HG02870 (cell line): ENCODE results near the gene IFNA1.
A peak's percentile ranks its signal among the peaks of the same experiment; 100 is the strongest.
"Not testable (repeated sequence)": the region's sequence is repeated elsewhere in the genome, so short reads cannot be mapped to it uniquely, and the experiment has no call there.

Source experiments
- ATAC-seq: cut with Tn5 transposase; IDR thresholded peaks from one replicate; pipeline ENCODE4 v1.9.1; 2021; ENCODE audit warnings: mild to moderate bottlenecking, moderate library complexity; ENCODE audit not compliant: unreplicated experiment

IFNA1 gene

DNA sequence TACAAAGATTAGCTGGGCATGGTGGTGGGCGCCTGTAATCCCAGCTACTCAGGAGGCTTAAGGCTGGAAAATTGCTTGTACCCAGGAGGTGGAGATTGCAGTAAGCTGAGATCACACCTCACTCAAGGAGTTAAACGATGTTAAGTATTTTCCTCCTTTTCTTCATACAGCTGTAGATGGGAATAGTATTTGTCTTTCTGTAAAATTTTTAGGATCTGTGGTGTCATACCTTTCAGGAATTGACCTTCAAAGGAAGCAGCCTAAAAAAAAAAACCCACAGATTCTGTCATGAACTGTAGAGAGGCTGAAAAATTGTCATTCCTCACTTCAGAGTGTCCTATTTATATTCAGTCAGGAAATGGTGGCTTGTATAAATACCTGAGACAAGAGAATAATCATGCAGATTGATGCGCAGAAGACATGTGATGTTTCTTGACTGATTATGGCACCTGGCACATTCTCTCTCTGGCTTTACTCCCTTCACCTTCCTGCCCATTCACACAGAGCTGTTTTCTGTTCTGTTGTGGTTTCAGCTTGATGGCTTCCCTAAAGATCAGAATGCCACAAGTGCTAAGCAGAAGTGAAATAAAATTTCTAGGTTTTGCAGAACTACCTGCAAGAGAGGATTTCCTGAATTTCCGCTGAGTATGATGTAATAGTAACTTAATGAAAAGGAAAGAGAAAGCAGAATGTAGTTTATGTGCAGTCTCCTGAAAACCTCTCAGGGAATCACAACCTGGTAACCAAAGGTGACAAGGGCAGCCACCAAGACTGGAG lies 3.8 kb downstream of the IFNA1 start:
- peak; percentile 73 for ATAC-seq

DNA sequence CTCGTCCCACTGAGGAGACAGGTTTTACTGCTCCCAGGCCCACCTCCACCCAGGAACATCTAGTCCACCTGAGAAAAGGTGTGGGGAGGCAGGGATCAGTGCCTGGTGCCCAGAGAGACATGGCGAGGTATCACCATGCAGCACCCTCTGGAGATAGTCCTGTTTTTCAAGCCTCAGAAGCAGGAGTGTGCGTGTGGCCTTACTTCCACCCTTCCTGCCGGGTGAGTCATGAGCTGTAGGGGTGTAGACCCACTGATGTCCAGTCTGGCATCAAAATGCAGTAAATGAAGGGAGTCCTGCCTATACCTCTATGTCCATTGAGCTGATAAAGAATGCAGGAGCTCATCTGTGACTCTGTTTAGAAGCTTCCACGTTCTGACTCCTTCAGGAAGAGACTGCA lies 9.1 kb downstream of the IFNA1 start:
- ATAC-seq: not testable (repeated sequence)

DNA sequence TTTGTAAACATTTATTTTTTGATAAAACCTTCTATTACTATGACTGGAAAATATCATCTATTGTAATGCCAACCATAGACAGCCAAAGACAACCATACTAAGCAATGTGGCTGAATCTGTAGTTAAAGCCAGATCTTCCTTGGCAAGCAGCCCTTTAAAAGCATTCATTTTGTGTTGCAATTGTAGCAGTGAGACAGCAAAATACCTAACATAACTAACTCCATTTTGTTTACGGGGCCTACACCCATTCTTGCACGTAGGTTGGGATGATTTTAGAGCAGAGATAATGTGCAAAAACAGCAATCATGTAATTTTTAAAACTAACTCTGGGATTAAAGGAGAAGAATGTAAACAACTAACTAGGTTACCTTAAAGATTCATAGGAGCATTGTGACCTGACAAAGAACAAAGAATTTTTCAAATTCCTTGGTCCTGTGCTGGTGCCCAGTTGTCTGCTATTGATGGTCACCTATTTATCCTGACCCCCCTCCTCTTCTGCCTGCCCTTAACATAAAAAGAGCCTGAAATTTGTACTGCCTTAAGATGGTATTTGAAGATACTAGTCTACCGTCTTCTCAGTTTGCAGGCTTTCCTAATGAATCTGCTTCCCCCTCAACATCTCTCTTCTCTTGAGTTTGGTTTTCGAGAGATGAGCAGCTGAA lies 10.6 kb downstream of the IFNA1 start:
- ATAC-seq: no peak

DNA sequence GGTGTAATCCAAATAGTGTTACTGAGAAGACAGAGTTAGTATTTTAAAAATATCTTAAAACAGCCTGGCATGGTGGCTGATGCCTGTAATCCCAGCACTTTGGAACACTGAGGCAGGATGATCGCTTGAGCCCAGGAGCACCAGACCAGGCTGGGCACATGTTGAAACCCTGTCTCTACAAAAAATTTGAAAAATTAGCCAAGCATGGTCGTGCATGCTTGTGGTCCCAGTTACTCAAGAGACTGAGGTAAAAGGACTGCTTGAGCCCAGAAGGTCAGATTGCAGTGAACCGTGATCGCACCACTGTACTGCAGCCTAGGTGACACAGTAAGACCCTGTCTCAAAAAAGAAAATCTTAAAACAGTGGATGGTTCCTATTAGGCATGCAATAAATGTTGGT lies 12.4 kb downstream of the IFNA1 start:
- no peak for ATAC-seq

DNA sequence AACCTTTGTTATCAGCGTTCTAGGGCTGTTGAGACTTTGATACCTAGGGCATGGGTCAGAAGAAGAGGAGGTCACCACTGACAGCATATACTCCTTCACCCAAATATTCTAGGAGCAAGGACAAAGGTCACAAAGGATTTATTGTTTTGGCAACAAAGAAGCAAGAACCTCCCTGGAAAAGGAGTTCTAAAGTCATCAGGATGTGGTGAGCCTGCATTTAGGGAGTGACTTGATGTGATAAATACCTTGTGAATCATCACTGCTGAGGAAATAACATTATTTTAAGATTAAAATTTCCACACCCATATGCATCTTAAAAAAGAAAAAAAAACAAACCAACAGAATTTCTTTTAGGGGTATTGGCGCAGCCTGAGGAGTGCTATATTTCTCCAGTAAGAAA lies 13.9 kb downstream of the IFNA1 start:
- ATAC-seq: no peak

DNA sequence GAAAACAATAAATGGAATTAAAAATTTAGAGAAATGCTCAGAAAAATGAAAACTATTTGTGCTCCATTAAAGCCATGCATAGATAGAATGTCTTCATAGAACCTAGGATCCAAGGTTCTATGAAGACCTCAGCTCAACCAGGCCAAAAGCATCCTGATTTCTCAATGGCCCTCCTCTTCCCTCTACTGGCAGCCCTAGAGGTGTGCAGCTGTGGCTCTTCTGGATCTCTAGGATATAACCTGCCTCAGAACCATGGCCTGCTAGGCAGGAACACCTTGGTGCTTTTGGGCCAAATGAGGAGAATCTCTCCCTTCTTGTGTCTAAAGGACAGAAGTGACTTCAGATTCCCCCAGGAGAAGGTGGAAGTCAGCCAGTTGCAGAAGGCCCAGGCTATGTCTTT lies 15.1 kb downstream of the IFNA1 start:
- peak; percentile 83 for ATAC-seq

DNA sequence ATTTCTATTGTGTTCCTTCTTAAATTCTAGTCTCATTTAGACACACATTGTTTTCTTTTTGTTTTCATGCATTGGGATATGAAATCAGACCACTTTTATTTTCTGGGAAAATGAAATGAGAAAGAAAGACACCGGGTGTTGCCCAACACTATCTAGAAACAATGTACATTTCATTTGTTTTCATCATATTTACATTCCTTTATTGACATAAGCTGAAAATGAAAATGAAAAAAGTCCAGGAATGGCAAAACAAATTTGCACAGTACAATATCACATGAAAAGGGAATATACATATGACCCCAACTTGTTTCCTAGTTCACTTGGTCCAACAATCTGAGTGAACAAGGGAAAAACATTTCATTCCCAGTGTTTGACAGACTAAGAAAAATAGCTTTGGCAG lies 21.1 kb downstream of the IFNA1 start:
- ATAC-seq: no peak

DNA sequence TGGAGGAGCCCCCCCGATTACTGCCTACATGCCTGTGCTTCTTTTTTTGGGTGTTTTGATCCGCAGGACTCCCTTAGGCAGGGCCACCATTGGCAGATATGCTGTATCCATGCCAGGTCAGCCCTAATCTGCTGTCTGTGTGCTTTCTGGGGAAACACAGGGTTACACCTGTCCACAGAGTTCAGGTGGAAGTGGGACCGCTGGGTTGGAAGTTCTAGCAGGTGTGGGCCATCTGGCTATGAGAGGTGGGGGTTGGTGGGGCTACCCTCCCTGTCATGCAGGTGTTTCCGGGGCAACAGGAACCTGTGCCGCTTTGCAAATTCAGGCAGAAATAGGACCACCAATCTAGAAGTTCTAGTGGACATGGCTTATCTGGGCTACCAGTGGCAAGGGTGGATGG lies 24.9 kb downstream of the IFNA1 start:
- no peak for ATAC-seq

DNA sequence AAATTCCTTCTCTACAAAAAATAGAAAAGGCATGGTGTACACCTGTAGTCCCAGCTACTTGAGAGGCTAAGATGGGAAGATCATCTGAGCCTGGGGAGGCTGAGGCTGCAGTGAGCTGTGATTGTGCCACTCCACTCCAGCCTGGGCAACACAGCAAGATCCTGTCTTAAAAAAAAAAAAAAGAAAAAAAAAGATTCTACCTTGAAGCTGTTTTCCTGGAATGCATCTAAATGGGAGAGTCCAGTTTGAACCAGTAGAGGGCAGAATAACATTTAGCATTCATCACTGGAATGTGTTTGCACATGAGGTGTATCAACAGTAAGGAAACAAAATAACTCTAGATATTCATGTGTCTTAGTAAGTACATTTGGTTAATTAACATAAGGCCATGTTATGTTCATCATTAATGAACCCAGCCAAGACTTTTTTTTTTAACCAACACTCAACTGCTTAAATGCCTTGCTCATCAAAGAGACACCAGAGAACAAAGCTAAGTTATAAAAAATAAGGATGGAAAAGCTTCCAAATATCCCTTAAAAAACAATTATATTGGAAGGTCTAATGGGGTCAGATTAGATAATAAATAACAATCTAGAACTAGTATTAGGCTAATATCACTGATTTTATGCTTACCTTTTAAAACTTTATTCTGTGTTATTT lies 25.8 kb downstream of the IFNA1 start:
- peak; percentile 87 for ATAC-seq

DNA sequence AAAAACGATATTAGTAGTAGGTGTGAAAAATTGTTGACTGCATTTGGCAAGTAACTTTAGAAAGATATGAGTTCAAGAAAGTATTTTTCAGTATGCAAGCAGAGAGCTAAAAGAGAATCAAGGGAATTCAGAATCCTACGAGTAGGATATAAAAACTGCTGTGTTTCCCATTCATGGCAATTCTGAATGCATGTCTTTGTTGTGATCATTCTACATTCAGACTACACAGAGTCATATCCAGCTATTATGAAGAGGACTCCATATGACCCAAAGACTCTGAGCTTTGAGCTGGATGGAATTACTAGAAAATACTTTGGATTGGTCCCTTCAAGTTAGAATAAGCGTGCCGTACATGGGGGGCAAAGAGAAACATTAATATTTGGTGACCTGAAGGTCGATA lies 29.9 kb downstream of the IFNA1 start:
- no peak for ATAC-seq

DNA sequence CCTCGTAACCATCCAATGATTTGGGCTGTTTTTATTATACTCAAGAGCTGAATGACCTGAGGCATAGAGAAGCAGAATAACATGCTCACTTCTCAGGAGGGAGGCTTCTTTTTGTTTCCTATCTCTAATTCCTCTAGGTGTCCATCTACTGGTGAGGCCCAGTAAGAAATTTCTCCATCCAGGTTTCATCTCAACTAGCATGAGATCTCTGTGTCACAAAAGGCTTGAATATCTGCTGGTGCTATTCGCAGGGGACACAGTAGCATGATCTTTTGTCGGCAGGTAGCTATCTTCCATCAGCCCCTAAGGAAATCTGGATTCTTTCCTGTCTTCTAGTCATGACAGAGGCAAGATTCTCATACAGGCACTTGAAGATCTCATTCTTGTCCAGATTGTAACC lies 33.0 kb downstream of the IFNA1 start:
- ATAC-seq: no peak

DNA sequence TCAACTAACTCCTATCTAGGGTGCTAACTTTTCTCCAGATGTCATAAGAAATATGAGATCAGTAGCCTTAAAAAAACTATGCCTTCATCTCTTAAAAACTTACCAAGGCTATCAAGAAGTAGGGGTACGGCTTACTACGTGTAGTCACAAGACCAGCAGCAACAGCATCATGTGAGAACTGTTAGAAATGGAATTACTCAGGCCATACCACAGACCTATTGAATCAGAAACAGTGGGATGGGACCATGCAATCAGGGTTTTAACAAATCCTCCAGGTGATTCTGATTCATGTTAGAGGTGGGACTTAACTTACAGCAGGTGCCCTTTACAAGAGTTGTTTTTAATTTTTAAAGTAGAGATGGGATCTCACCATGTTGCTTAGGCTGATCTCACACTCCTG lies 37.2 kb downstream of the IFNA1 start:
- ATAC-seq: no peak

DNA sequence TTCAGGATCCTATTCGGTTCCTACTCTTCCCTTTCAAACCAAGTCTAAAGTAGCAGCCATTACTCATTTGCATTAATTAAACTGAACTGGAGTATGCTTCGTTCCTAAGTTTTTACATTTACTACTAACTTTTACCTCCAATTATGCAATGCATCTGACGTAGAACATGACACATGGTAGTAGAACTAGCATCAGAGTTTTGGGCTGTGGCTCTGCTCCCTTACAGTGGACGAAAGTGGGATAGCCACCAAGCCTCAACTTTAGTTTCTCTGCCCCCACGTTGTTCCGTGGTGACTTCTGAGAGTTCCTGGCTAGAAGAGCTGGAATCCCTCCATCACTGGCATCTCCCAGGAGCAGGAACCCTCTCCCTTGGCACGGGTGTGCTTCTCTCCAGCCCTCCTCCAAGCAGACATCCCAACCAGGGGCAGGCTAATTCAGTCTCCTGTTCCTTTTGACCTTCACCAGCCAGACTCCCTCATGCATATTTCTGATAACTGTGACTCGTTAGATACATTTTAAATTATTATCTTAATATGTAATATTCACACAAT lies 39.0 kb downstream of the IFNA1 start:
- ATAC-seq: no peak

DNA sequence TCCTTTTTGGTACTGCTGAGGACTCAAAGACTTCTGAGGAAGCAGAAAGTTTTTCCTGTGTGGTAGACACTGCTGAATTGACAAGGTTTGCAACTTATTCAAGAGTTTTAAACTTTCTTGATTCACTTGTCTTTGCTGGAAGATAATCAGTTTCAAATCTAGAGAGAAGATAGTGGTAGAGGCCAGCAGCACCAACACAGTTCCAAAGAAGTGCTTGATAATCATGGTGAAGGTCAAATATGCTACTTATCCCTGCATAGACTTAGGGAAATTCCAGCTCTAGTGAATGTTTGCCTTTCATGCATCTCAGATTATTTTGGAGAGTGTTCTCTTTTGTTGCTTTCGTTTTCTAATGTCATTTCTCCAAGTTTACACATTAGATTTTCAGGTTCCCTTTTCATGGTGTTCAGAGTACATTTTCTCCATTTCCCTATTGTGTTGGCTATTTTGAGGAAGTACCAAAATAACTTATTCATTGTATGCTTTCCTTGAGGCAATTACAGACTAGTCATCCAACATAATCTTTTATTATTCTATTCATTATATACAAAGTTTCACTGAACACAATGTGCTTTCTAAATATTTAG lies 41.3 kb downstream of the IFNA1 start:
- ATAC-seq: no peak

DNA sequence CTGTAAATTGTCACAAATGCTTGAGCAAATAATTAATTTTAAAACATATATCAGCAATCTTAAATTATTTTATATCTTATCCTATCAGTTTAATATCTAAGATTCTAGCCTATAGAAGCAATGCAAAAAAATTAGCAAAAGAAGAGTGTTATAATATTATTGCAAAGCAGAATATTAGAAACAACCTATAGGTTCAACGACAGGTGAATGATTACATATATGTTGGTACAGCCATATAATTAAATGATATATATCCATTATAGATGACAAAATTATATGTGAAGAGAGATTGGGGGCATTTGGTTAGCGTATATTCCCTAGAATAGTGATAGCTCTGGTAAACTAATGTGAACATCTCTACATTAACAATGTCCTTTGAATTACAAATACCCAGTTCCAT lies 42.0 kb downstream of the IFNA1 start, which contains the start of gene IFNE:
TSS of gene IFNE (minus strand) at position 101 of the 400 bp plus-strand sequence. CDS start 619 bp downstream, outside the sequence.
- no peak for ATAC-seq
